Cerebellar nuclear complex (tissue), 1 donor: ENCODE measurements around the gene CD53.
"Not testable (repeated sequence)": the region's sequence is repeated elsewhere in the genome, so short reads cannot be mapped to it uniquely, and the experiment has no call there.

Experiments
- DNase-seq, 2 experiments: peaks; one replicate each; lab custom pipeline; 2025; lab: John Stamatoyannopoulos, UW

CD53 gene

DNA sequence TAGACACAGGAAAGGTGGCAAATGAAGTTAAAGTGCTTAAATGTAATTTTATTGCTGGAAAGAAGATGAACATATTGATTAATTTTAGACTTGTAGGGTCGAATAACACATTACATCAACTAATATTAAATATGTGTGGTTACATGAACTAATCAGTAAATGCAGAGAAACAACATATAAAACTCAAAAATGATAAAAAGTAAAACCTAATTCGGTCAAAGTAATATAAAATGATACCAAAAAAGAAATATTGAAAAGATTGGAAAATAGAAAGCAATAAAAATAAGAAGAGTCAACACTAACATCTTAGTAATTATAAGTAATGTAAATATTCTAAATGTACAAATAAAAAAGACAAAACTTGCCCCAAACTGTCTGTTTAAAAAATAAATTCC, 43.3 kb downstream of the CD53 start:
- DNase-seq, result no peak

DNA sequence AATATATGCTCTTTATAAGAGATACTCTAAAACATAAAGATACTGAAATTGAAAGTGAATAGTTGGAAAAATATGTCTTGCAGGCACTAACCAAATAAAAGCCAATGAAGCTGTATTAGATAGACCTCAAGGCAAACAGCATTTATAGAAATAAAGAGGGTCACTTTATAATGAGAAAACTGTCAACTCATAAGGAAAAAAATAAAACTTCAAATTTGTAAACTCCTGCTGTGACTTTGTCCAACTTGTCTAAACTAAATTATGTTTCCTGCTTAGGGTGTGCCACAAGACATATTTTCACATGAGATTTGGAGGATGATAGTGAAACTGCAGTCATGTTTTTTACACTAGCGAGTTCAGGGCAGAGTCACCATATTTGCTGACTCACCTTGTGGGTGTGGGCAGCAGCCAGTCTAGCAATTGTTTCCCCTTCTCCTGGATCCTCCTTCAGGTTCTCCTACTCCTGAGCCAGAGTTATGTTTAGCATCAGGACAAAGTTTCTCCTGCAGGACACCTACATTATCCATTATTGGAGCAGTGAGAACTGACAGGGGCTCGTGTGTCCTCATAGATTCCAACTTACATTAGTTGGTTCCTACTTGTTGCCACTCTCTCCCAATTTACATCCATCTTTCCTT, 43.8 kb downstream of the CD53 start:
- no peak for DNase-seq

DNA sequence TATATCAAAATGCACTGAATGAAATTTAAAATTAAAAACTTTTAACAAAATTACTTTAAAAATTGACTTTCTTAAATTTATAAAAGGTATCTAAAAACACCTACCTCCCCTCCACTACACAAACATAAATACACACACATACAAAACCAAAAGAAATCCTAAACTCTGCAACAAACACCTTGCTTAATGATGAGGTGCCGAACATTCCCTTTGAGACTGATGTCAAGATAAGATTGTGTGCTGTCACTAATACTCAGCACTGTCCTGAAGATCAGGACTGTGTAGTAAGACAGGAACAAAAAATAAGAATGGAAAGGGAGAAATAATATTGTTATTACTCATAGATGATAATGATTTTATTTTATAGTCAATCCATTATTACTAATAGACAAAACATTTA, 45.1 kb downstream of the CD53 start:
- DNase-seq, result no peak

DNA sequence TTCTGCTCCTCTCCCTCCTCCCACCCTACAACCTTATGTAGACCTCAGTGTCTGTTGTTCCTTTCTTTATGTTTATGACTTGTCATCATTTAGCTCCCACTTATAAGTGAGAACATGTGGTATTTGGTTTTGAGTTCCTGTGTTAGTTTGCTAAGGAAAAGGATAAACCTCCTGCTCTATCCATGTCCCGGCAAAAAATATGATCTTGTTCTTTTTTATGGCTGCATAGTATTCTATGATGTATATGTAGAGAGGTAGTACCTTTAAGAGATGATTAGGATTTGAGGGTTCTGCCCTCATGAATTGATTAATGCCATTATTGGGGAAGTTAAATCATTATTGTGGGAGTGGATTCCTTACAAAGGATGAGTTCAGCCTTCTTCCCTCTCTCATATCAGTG, 49.0 kb downstream of the CD53 start:
- DNase-seq, result no peak

DNA sequence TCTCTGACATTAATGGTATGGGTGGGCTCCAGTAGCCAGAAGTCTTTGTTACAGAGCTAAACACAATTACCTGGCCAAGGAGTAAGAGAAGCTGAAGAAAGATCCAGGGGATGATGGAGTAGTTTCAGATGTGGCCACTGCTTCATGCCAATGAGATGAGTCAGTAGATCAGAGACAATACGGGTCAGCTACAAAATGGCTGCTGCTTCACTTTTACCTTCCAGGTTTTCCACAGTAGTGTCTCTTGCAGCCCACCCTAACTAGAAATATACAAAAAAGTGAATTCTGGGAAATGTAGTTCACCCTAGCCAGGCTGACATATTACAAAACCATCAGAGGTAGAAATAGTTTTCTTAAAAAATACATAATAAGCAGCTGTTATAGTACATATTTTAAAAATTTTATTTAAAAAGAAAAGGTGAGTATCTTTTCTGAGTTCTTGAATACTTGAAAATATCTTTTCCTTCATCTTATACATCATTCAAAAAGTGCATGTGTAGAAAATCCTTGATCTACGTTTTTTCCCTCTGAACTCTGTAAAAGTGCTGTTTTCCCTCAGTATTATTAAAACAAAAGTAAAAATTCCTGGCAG, 54.6 kb downstream of the CD53 start:
- no peak for DNase-seq

DNA sequence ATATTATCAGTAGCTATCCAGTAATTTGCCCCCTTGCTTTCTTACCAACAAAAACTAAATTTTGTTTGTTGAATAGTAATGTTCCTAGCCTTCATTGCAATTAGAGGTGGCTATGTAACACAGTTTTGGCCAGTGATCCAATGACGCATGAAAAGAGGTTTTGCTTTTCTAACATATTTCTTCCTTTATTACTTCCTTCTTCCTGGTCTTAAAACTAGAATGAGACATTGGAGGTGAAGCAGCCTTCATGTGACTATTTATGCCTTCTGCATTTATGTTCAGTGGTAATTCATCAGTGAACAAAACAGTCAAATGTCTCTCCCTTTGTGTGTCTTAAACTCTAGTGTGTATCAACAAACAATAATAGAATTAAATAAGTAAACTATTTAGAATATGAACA, 55.2 kb downstream of the CD53 start:
- no peak for DNase-seq

DNA sequence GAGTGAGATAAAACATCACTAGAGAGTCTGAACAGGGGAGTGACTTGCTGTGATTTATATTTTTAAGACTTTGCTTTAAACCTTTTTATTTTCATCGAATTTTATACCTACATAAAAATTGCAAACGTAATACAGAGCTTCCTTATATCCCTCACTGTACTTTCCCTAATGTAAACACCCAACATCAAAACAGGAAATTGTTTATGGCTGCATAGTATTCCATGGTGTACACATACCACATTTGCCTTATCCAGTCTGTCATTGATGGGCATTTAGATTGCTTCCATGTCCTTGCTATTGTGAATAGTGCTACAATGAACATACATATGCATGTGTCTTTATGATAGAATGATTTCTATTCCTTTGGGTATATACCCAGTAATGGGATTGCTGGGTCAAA, 56.0 kb downstream of the CD53 start:
- no peak for DNase-seq

DNA sequence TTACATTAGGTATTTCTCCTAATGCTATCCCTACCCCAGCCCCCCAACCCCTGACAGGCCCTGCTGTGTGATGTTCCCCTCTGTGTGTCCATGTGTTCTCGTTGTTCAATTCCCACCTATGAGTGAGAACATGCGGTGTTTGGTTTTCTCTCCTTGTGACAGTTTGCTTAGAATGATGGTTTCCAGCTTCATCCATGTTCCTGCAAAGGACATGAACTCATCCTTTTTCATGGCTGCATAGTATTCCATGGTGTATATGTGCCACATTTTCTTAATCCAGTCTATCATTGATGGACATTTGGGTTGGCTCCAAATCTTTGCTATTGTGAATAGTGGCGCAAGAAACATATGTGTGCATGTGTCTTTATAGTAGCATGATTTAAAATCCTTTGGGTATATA, 58.1 kb downstream of the CD53 start:
- DNase-seq, result not testable (repeated sequence)

DNA sequence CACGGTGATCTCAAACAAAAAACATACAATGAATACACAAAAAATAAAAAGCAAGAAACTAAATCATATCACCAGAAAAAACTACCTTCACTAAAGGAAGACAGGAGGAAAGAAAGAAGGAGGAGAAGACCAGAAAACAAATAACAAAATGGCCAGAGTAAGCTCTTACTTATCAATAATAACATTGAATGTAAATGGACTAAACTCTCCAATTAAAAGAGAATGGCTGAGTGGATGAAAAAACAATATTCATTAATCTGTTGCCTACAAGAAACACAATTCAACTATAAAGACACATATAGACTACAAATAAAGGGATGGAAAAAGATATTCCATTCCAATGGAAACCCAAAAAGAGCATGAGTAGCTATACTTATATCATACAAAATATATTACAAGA, 63.6 kb downstream of the CD53 start:
- DNase-seq, result no peak

DNA sequence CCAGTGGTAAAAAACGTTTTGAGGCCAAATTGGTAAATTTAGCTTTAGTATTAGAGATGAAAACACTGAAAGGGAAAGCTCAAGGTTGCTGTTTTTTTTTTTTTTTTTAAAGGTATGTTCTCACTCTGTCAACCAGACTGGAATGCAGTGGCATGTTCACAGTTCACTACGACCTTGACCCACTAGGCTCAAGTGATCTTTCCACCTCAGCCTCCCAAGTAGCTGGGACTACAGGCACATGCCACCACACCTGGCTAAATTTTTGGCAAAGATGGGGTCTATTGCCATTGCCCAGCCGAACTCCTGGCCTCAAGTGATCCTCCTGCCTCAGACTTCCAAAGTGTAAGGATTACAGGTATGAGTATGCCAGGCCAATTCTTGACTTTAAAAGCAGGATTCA, 71.9 kb downstream of the CD53 start:
- DNase-seq, result no peak

DNA sequence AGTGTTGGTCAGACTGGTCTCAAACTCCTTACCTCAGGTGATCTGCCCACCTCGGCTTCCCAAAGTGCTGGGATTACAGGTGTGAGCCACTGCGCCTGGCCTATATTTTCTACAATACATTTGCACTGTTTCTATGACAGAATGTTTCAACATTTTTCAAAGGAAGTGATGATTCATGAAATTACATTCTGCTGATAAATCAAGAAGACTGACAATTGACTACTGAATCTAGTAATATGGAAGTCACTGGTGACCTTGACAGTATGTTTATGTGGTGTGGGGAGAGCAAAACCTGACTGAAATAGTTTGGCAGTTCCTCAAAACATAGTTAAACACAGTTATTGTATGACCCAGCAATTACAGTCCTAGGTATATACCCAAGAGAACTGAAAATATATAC, 72.7 kb downstream of the CD53 start:
- DNase-seq, result no peak

DNA sequence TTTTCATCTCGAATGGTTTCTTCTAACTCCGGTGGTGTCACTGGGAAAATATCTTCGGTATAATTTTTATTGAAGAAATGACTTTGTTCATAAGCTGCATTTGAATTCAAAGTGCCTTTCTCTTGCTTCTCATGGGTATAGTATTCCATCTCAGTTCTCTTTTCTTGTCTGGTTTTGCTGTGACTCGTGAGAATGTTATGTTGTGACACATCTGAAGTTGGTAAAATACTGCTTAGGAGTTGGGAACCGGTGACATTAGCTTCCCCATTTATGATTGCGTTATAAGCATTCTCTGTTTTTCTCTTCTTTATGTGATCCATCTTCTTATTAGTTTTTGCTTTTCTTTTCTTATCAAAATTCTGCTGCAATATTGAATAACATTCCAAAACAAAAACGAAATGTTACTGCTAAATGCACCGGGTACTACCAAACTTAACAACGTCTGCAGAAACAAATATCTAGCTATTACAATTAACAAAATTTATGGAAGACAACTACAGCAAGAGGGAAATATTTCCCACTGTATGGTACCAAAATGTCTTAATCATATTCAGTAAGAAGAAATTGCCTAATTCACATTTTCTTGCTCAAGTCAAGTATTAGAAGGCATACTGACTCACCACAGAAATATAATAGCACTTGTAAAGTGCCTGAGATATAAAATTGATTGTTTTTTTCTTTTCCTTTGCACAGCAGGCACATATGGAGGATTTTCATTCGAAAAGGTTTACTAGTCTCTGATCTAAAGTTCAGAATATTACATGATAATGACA, 75.3 kb downstream of the CD53 start:
- DNase-seq, result no peak
